GM19238 (cell line): ENCODE results near the gene TUBB3.
"Not testable (repeated sequence)": the region's sequence is repeated elsewhere in the genome, so short reads cannot be mapped to it uniquely, and the experiment has no call there.

Experiments
- DNase-seq: peaks from one replicate; pipeline ENCODE4 v3.0.0; 2011; ENCODE audit warnings: low spot score; ENCODE audit not compliant: insufficient read length

TUBB3 gene

GRCh38 chr16:89917773-89918452 lies 5.2 kb upstream of the TUBB3 start:
- peak; percentile 91 for DNase-seq

GRCh38 chr16:89918453-89919347 lies 4.4 kb upstream of the TUBB3 start, which contains the start of gene MC1R:
TSS of gene MC1R (plus strand) at chr16:89918862. CDS start at chr16:89919259, 397 bp downstream.
- DNase-seq: peak; percentile 50

- DNase-seq: no peak
Measured at GRCh38 chr16:89919535-89920406, 3.4 kb upstream of the TUBB3 start.

- no peak for DNase-seq
Measured at GRCh38 chr16:89920723-89921122, 2.4 kb upstream of the TUBB3 start.

GRCh38 chr16:89921131-89921701 lies 1.9 kb upstream of the TUBB3 start:
- no peak for DNase-seq

GRCh38 chr16:89921702-89922476 lies 1.3 kb upstream of the TUBB3 start:
- no peak for DNase-seq

GRCh38 chr16:89922477-89922883 lies 662 bp upstream of the TUBB3 start:
- no peak for DNase-seq

GRCh38 chr16:89923640-89924296 lies 626 bp downstream of the TUBB3 start:
- DNase-seq: no peak

GRCh38 chr16:89924297-89924924 lies 1.3 kb downstream of the TUBB3 start:
- no peak for DNase-seq

- no peak for DNase-seq
Measured at GRCh38 chr16:89924925-89925307, 1.8 kb downstream of the TUBB3 start.

GRCh38 chr16:89925596-89926079 lies 2.5 kb downstream of the TUBB3 start:
- no peak for DNase-seq

GRCh38 chr16:89931305-89931896 lies 8.3 kb downstream of the TUBB3 start:
- DNase-seq: no peak

- DNase-seq: no peak
Measured at GRCh38 chr16:89931964-89932363, 8.8 kb downstream of the TUBB3 start.

- DNase-seq: not testable (repeated sequence)
Measured at GRCh38 chr16:89934019-89934418, 10.9 kb downstream of the TUBB3 start.

- DNase-seq: no peak
Measured at GRCh38 chr16:89934611-89935553, 11.7 kb downstream of the TUBB3 start.

GRCh38 chr16:89935620-89936019 lies 12.5 kb downstream of the TUBB3 start:
- not testable (repeated sequence) for DNase-seq

- no peak for DNase-seq
Measured at GRCh38 chr16:89936034-89936433, 12.9 kb downstream of the TUBB3 start.

GRCh38 chr16:89936508-89936907 lies 13.4 kb downstream of the TUBB3 start:
- DNase-seq: no peak
